Mesenchymal stem cell (in vitro differentiated cells and primary cell): Measurements from ENCODE around the gene SPHK2.

Experiments used
- DNase-seq: peaks from one replicate; pipeline ENCODE4 v3.0.0-alpha.2; 2013
- H2AFZ ChIP-seq: one replicate; pipeline ENCODE4 v1.6.1; 2013; ENCODE audit warnings: low read depth, mild to moderate bottlenecking, control low read depth, inconsistent platforms, low read length, moderate library complexity
- H2AK5ac ChIP-seq: 2 replicates; pipeline ENCODE4 v1.6.1; 2013; ENCODE audit warnings: low read length, moderate library complexity, mild to moderate bottlenecking, inconsistent platforms; ENCODE audit not compliant: severe bottlenecking
- H2BK120ac ChIP-seq: one replicate; pipeline ENCODE4 v1.6.1; 2013; ENCODE audit warnings: low read depth, mild to moderate bottlenecking, inconsistent platforms, low read length, moderate library complexity
- H2BK12ac ChIP-seq, 2 experiments: one replicate each; pipeline ENCODE4 v1.6.1; 2013; ENCODE audit warnings: inconsistent platforms in 2 of 2, low read length in 2 of 2, mild to moderate bottlenecking in 2 of 2, moderate library complexity in 2 of 2, control low read depth in 1 of 2
- H2BK15ac ChIP-seq: one replicate; pipeline ENCODE4 v1.6.1; 2013; ENCODE audit warnings: mild to moderate bottlenecking, low read depth, inconsistent platforms; ENCODE audit not compliant: poor library complexity, severe bottlenecking
- H2BK5ac ChIP-seq: 2 replicates; pipeline ENCODE4 v1.6.1; 2013; ENCODE audit warnings: low read depth, mild to moderate bottlenecking, low read length, control low read depth, inconsistent platforms; ENCODE audit not compliant: poor library complexity, severe bottlenecking
- H3K14ac ChIP-seq, 2 experiments: one replicate each; pipeline ENCODE4 v1.6.1; 2013; ENCODE audit warnings: inconsistent platforms in 2 of 2, low read length in 2 of 2, control low read depth in 1 of 2, mild to moderate bottlenecking in 1 of 2, moderate library complexity in 1 of 2
- H3K18ac ChIP-seq, 2 experiments: one replicate each; pipeline ENCODE4 v1.6.1; 2013; ENCODE audit warnings: inconsistent platforms in 2 of 2, low read length in 2 of 2, control low read depth in 1 of 2, low read depth in 1 of 2, mild to moderate bottlenecking in 1 of 2
- H3K23ac ChIP-seq, 2 experiments: one replicate each; pipeline ENCODE4 v1.6.1; 2013; ENCODE audit warnings: inconsistent platforms in 2 of 2, low read length in 2 of 2, mild to moderate bottlenecking in 2 of 2, moderate library complexity in 2 of 2, control low read depth in 1 of 2
- H3K27ac ChIP-seq: 2 replicates; pipeline ENCODE4 v1.5.1; 2013; ENCODE audit warnings: mild to moderate bottlenecking, moderate library complexity, low read length, control low read depth, inconsistent platforms; ENCODE audit not compliant: poor library complexity, severe bottlenecking
- H3K27me3 ChIP-seq, 2 experiments: 2 replicates each; pipeline versions ENCODE4 v1.6.1 to v1.7.0; 2013; ENCODE audit warnings: low read length in 2 of 2, mild to moderate bottlenecking in 2 of 2, moderate library complexity in 2 of 2, control low read depth in 1 of 2, inconsistent platforms in 1 of 2; ENCODE audit not compliant: control insufficient read depth in 1 of 2, insufficient read depth in 1 of 2
- H3K36me3 ChIP-seq, 2 experiments: 2 replicates each; pipeline versions ENCODE4 v1.6.1 to v1.7.0; 2013; ENCODE audit warnings: low read length in 2 of 2, control low read depth in 1 of 2, inconsistent platforms in 1 of 2, low read depth in 1 of 2, mild to moderate bottlenecking in 1 of 2; ENCODE audit not compliant: insufficient read depth in 2 of 2, control insufficient read depth in 1 of 2
- H3K4ac ChIP-seq, 2 experiments: one replicate each; pipeline ENCODE4 v1.6.1; 2013; ENCODE audit warnings: inconsistent platforms in 2 of 2, low read length in 2 of 2, mild to moderate bottlenecking in 2 of 2, moderate library complexity in 2 of 2, control low read depth in 1 of 2, low read depth in 1 of 2
- H3K4me1 ChIP-seq: 2 replicates; pipeline ENCODE4 v1.6.1; 2013; ENCODE audit warnings: low read depth, low read length, control low read depth; ENCODE audit not compliant: control insufficient read depth, insufficient read depth
- H3K4me2 ChIP-seq: 2 replicates; pipeline ENCODE4 v1.6.1; 2013; ENCODE audit warnings: low read length, mild to moderate bottlenecking, inconsistent platforms; ENCODE audit not compliant: poor library complexity, severe bottlenecking
- H3K4me3 ChIP-seq, 2 experiments: 2 replicates each; pipeline versions ENCODE4 v1.5.1 to v1.7.0; 2013; ENCODE audit warnings: low read length in 2 of 2, mild to moderate bottlenecking in 2 of 2, control low read depth in 1 of 2, low read depth in 1 of 2; ENCODE audit not compliant: insufficient read depth in 1 of 2
- H3K79me1 ChIP-seq: replicated peaks from 2 replicates; pipeline ENCODE4 v1.6.1; 2013; ENCODE audit warnings: mild to moderate bottlenecking, control low read depth, low read length, inconsistent platforms; ENCODE audit not compliant: poor library complexity, severe bottlenecking
- H3K9ac ChIP-seq: 2 replicates; pipeline ENCODE4 v1.7.0; 2013; ENCODE audit warnings: mild to moderate bottlenecking, low read length, moderate library complexity
- H3K9me3 ChIP-seq: 2 replicates; pipeline ENCODE4 v1.7.0; 2013; ENCODE audit warnings: mild to moderate bottlenecking, low read length; ENCODE audit not compliant: control insufficient read depth
- H4K8ac ChIP-seq: one replicate; pipeline ENCODE4 v1.6.1; 2013; ENCODE audit warnings: inconsistent platforms, mild to moderate bottlenecking, low read length, moderate library complexity
- H4K91ac ChIP-seq: one replicate; pipeline ENCODE4 v1.6.1; 2013; ENCODE audit warnings: mild to moderate bottlenecking, low read length, inconsistent platforms
- WGBS: methylation state at CpG from one replicate; pipeline ENCODE4 v1.1.7; 2013; ENCODE audit warnings: mixed read lengths; 5-methylcytosine and 5-hydroxymethylcytosine counted together

The SPHK2 gene

GRCh38 chr19:48614436-48615230 lies 4.7 kb upstream of the SPHK2 start, which contains the start of gene FAM83E:
Gene FAM83E, minus strand, starts transcription at chr19:48615076. Its CDS starts 1,704 bp downstream, at chr19:48613372.
- H2BK120ac ChIP-seq, result no peak within 1 kb of the TSS
- WGBS, result 58% methylated on average over 26 of the region's 31 CpGs
- no peak within 1 kb of the TSS for H3K4me3 ChIP-seq
- peak within 1 kb of the TSS; percentile 100 for H3K9ac ChIP-seq
- no peak within 1 kb of the TSS for H3K14ac ChIP-seq
- H3K23ac ChIP-seq, result peak within 1 kb of the TSS in 1 of 2 experiments; percentile 2
- no peak within 1 kb of the TSS for H2BK5ac ChIP-seq
- H3K79me1 ChIP-seq, result peaks cover 1% of the 10 kb centered on the region
- H4K91ac ChIP-seq, result no peak within 1 kb of the TSS
- no peak within 1 kb of the TSS for H3K4ac ChIP-seq
- peaks cover 34% of the 10 kb centered on the region for H3K4me1 ChIP-seq
- H3K27ac ChIP-seq, result peak within 1 kb of the TSS; percentile 8
- DNase-seq, result no peak
- H3K36me3 ChIP-seq, result peaks cover 29 to 57% of the 10 kb centered on the region in 2 experiments
- peak within 1 kb of the TSS in 1 of 2 experiments; percentile 9 for H2BK12ac ChIP-seq
- H3K9me3 ChIP-seq, result no peaks in the 10 kb centered on the region
- H2AFZ ChIP-seq, result no peak within 1 kb of the TSS
- H2BK15ac ChIP-seq, result no peak within 1 kb of the TSS
- peak within 1 kb of the TSS; percentile 1 for H4K8ac ChIP-seq
- H2AK5ac ChIP-seq, result no peak within 1 kb of the TSS
- H3K27me3 ChIP-seq, result no peaks in the 10 kb centered on the region
- no peak within 1 kb of the TSS for H3K4me2 ChIP-seq
- peak within 1 kb of the TSS in 1 of 2 experiments; percentile 22 for H3K18ac ChIP-seq

- H2BK15ac ChIP-seq, result no peak overlapping the region
- H3K18ac ChIP-seq, result no peak overlapping the region
- H3K4me3 ChIP-seq, result no peak overlapping the region
- H3K4me2 ChIP-seq, result no peak overlapping the region
- H3K14ac ChIP-seq, result no peak overlapping the region
- peaks cover 29 to 57% of the 10 kb centered on the region in 2 experiments for H3K36me3 ChIP-seq
- H4K91ac ChIP-seq, result no peak overlapping the region
- H3K4me1 ChIP-seq, result peaks cover 38% of the 10 kb centered on the region
- peaks cover 5% of the 10 kb centered on the region for H3K79me1 ChIP-seq
- 88% methylated on average over 17 of the region's 19 CpGs for WGBS
- H2BK12ac ChIP-seq, result no peak overlapping the region
- H3K27ac ChIP-seq, result no peak overlapping the region
- H3K4ac ChIP-seq, result no peak overlapping the region
- no peak overlapping the region for H3K23ac ChIP-seq
- no peak for DNase-seq
- peak overlapping the region; percentile 100 for H3K9ac ChIP-seq
- H2AFZ ChIP-seq, result no peak overlapping the region
- H2AK5ac ChIP-seq, result no peak overlapping the region
- H3K27me3 ChIP-seq, result no peaks in the 10 kb centered on the region
- no peak overlapping the region for H4K8ac ChIP-seq
- no peaks in the 10 kb centered on the region for H3K9me3 ChIP-seq
- no peak overlapping the region for H2BK5ac ChIP-seq
- no peak overlapping the region for H2BK120ac ChIP-seq
These were observed 3.9 kb upstream of the SPHK2 start for GRCh38 chr19:48615231-48616040.

- H3K4ac ChIP-seq, result no peak overlapping the region
- H2AFZ ChIP-seq, result no peak overlapping the region
- H3K9ac ChIP-seq, result peak overlapping the region; percentile 100
- 94% methylated on average over 16 of the region's 16 CpGs for WGBS
- H2BK12ac ChIP-seq, result no peak overlapping the region
- DNase-seq, result no peak
- H3K79me1 ChIP-seq, result peaks cover 6% of the 10 kb centered on the region
- no peak overlapping the region for H3K18ac ChIP-seq
- no peaks in the 10 kb centered on the region for H3K9me3 ChIP-seq
- H3K23ac ChIP-seq, result no peak overlapping the region
- H3K14ac ChIP-seq, result no peak overlapping the region
- H3K36me3 ChIP-seq, result peaks cover 29 to 57% of the 10 kb centered on the region in 2 experiments
- no peak overlapping the region for H2AK5ac ChIP-seq
- no peaks in the 10 kb centered on the region for H3K27me3 ChIP-seq
- no peak overlapping the region for H3K4me2 ChIP-seq
- no peak overlapping the region for H4K91ac ChIP-seq
- no peak overlapping the region for H3K27ac ChIP-seq
- peak overlapping the region in 1 of 2 experiments; percentile 94 for H3K4me3 ChIP-seq
- no peak overlapping the region for H2BK120ac ChIP-seq
- H3K4me1 ChIP-seq, result peaks cover 38% of the 10 kb centered on the region
- H2BK5ac ChIP-seq, result no peak overlapping the region
- H2BK15ac ChIP-seq, result no peak overlapping the region
- H4K8ac ChIP-seq, result no peak overlapping the region
These were observed 3.3 kb upstream of the SPHK2 start for GRCh38 chr19:48616041-48616436.

- Histone ChIP-seq H3K27me3 (no peaks in the 10 kb centered on the region), H3K9ac (peak overlapping the region; percentile 100), H3K23ac (no peak overlapping the region), H2BK12ac (no peak overlapping the region), H3K27ac (no peak overlapping the region), H3K36me3 (peaks cover 33 to 56% of the 10 kb centered on the region in 2 experiments), H3K4me2 (peak overlapping the region; percentile 86), H3K18ac (no peak overlapping the region), H2BK15ac (no peak overlapping the region), H3K4me3 (peak overlapping the region in 1 of 2 experiments; percentile 94), H3K4me1 (peaks cover 38% of the 10 kb centered on the region), H3K4ac (no peak overlapping the region), H2BK120ac (no peak overlapping the region), H4K8ac (no peak overlapping the region), H2BK5ac (no peak overlapping the region), H3K14ac (no peak overlapping the region), H3K79me1 (peaks cover 6% of the 10 kb centered on the region), H2AFZ (no peak overlapping the region), H3K9me3 (no peaks in the 10 kb centered on the region), H4K91ac (no peak overlapping the region), H2AK5ac (no peak overlapping the region)
- WGBS, result 77% methylated on average over 8 of the region's 12 CpGs
- DNase-seq, result no peak
These were observed 2.7 kb upstream of the SPHK2 start for GRCh38 chr19:48616491-48617056.
